GM12878 (cell line): Measurements from ENCODE around the gene NTRK3. TPM values are rescaled to one million over a fixed set of nuclear protein-coding genes. Genes with fewer than 3 reads are reported as not detected.

ENCODE experiments used
- ATAC-seq: fragments of 200-7000 bp; cut with Tn5 transposase; 3 replicates; pipeline ENCODE4 v1.9.1; 2020; ENCODE audit warnings: mild to moderate bottlenecking, moderate library complexity
- BruUV-seq: library from RNA; stranded (reverse); fragments of 400-500 nt; replicated peaks from 2 replicates; lab custom pipeline; 2021; lab: Mats Ljungman, UMichigan
- CTCF ChIA-PET: fragments of 300-600 bp; sonication (Branson Sonifier 250); formaldehyde crosslinking; extraction: SDS; loops from one replicate; lab custom pipeline; 2021; ENCODE audit warnings: inconsistent platforms; lab: Yijun Ruan, JAX
- POLR2A ChIA-PET: fragments of 350-600 bp; formaldehyde crosslinking; extraction: SDS; loops from one replicate; lab custom pipeline; 2021; ENCODE audit warnings: inconsistent platforms; lab: Charles Lee
- RAD21 ChIA-PET: fragments of 300-600 bp; sonication (Branson Sonifier 250); formaldehyde crosslinking; loops from one replicate; lab custom pipeline; 2023; ENCODE audit warnings: antibody characterized with exemption; ENCODE audit not compliant: unreplicated experiment; lab: Charles Lee
- SMC1A ChIA-PET: fragments of 300-600 bp; sonication (Branson Sonifier 250); formaldehyde crosslinking; loops from one replicate; lab custom pipeline; 2023; ENCODE audit not compliant: unreplicated experiment, uncharacterized antibody; lab: Charles Lee
- DNase-seq: peaks from one replicate; pipeline ENCODE4 v3.0.0-alpha.2; 2011; ENCODE audit warnings: low read depth, low spot score
- FAIRE-seq: peaks from 3 replicates; lab custom pipeline; 2011; peaks lifted over from hg19 to GRCh38; lab: Jason Lieb, UNC
- H2AFZ ChIP-seq: 2 replicates; pipeline ENCODE4 v1.6.0; 2011; ENCODE audit warnings: low read depth, low read length, control low read depth; ENCODE audit not compliant: control insufficient read depth
- H3K27ac ChIP-seq: 2 replicates; pipeline ENCODE4 v1.5.1; 2011; ENCODE audit warnings: control low read depth; ENCODE audit not compliant: control insufficient read depth, insufficient read depth
- H3K27me3 ChIP-seq, 2 experiments: replicated peaks in 1 of 2; 2 replicates each; pipeline versions ENCODE4 v1.6.0 to v1.6.1; 2011; ENCODE audit warnings: low read length in 1 of 2; ENCODE audit not compliant: control insufficient read depth in 2 of 2, insufficient read depth in 2 of 2
- H3K36me3 ChIP-seq, 2 experiments: 2 replicates each; pipeline ENCODE4 v1.5.1; 2011; ENCODE audit warnings: low read length in 1 of 2; ENCODE audit not compliant: control insufficient read depth in 2 of 2, insufficient read depth in 2 of 2
- H3K4me1 ChIP-seq: 2 replicates; pipeline ENCODE4 v1.6.1; 2011; ENCODE audit warnings: mild to moderate bottlenecking, low read length, moderate library complexity, mixed read lengths; ENCODE audit not compliant: control insufficient read depth, insufficient read depth
- H3K4me2 ChIP-seq: 2 replicates; pipeline ENCODE4 v1.6.0; 2011; ENCODE audit warnings: control low read depth; ENCODE audit not compliant: control insufficient read depth, insufficient read depth
- H3K4me3 ChIP-seq: fragments of 200-600 bp; sonication (generic); 2 replicates; pipeline ENCODE4 v1.5.1; 2016
- H3K79me2 ChIP-seq: 2 replicates; pipeline ENCODE4 v1.6.0; 2011; ENCODE audit warnings: low read length; ENCODE audit not compliant: control insufficient read depth, insufficient read depth
- H3K9ac ChIP-seq: 2 replicates; pipeline ENCODE4 v1.8.0; 2011; ENCODE audit warnings: low read length, control low read depth, mixed read lengths; ENCODE audit not compliant: control insufficient read depth, insufficient read depth
- H3K9me3 ChIP-seq: replicated peaks from 3 replicates; pipeline ENCODE4 v1.5.1; 2011; ENCODE audit warnings: mild to moderate bottlenecking, low read length; ENCODE audit not compliant: control insufficient read depth, insufficient read depth
- H4K20me1 ChIP-seq: 2 replicates; pipeline ENCODE4 v1.6.0; 2011; ENCODE audit not compliant: control insufficient read depth, insufficient read depth
- BRCA1 ChIP-seq: IDR thresholded peaks from 2 replicates; pipeline ENCODE4 v1.6.1; 2011; ENCODE audit warnings: low read depth, low read length, improper control_type of control experiment
- E2F8 ChIP-seq: fragments of 450-650 bp; IDR thresholded peaks from 2 replicates; pipeline ENCODE4 v1.6.1; 2018; ENCODE audit warnings: mild to moderate bottlenecking, low read depth, moderate library complexity; ENCODE audit not compliant: partially characterized antibody
- EZH2 ChIP-seq: IDR thresholded peaks from 2 replicates; pipeline ENCODE4 v1.6.1; 2012; ENCODE audit warnings: low read depth, mild to moderate bottlenecking, control low read depth, inconsistent platforms, low read length, borderline replicate concordance; ENCODE audit not compliant: control insufficient read depth
- FOXM1 ChIP-seq: IDR thresholded peaks from 2 replicates; pipeline ENCODE4 v1.6.1; 2012; ENCODE audit warnings: low read depth, mild to moderate bottlenecking, inconsistent platforms, low read length, moderate library complexity
- MTA3 ChIP-seq: IDR thresholded peaks from 2 replicates; pipeline ENCODE4 v1.6.1; 2012; ENCODE audit warnings: low read length, inconsistent platforms, borderline replicate concordance
- SIN3A ChIP-seq: IDR thresholded peaks from 2 replicates; pipeline ENCODE4 v1.6.1; 2012; ENCODE audit warnings: low read depth, low read length, improper control_type of control experiment
- SP1 ChIP-seq: IDR thresholded peaks from one replicate; pipeline ENCODE4 v1.6.1; 2011; ENCODE audit warnings: low read depth, low read length
- TARDBP ChIP-seq: IDR thresholded peaks from 2 replicates; pipeline ENCODE4 v1.6.1; 2016; ENCODE audit warnings: borderline replicate concordance
- WGBS: methylation state at CpG from one replicate; pipeline ENCODE4 v1.1.6; 2016; ENCODE audit warnings: low lambda C conversion rate; ENCODE audit not compliant: insufficient replicate concordance, insufficient coverage; ENCODE audit errors: missing lambda C conversion rate; 5-methylcytosine and 5-hydroxymethylcytosine counted together
- in situ Hi-C: fragments of 300-500 bp; cut with MboI; formaldehyde crosslinking; loops from 9 replicates; pipeline ENCODE4 v1.14.3; 2018; ENCODE audit warnings: mixed read lengths
- intact Hi-C: fragments of 100-400 bp; cut with micrococcal nuclease; formaldehyde crosslinking; loops from one replicate; pipeline ENCODE4 v1.14.2; 2022; ENCODE audit not compliant: unreplicated experiment
- polyA plus RNA-seq, 11 experiments: library from polyadenylated mRNA; depleted of rRNA in 4 of 11; unstranded in 6 of 11; stranded (reverse) in 5 of 11; fragments of >200 nt; fragmentation: Nextera tagmentation in 4 of 11; fragmentation: Illumina TruSeq in 1 of 11; extraction: Ambion mirVana in 4 of 11; extraction: Trizol in 1 of 11; gene quantifications; 1 replicate in 1 of 11; 2 replicates in 10 of 11; pipeline versions ENCODE4 v1.2.1 to v1.2.3, GENCODE V29; 2011 to 2016; ENCODE audit warnings: inconsistent platforms in 2 of 11, missing spikeins in 2 of 11, low read depth in 1 of 11
- total RNA-seq, 4 experiments: library from RNA; depleted of rRNA in 3 of 4; stranded (reverse); fragments of >200 nt in 3 of 4; fragmentation: Illumina TruSeq in 1 of 4; extraction: Trizol in 1 of 4; gene quantifications; 2 replicates each; pipeline versions ENCODE4 v1.2.1 to v1.2.3, GENCODE V29; 2013 to 2021

NTRK3 gene
- total and polyA plus RNA-seq, 10 of the 15 experiments (the other 5 are each of a cell fraction or from before 2014, with no cell fraction given): not detected

GRCh38 chr15:87848012-87848411 is 408.5 kb downstream of the NTRK3 start:
- TF ChIP-seq FOXM1: no peak
- TF ChIP-seq MTA3: no peak
- no peak for TF ChIP-seq E2F8
- no peak for TF ChIP-seq EZH2
- TF ChIP-seq BRCA1: no peak
- no peak for TF ChIP-seq TARDBP
- no peak for TF ChIP-seq SP1
- TF ChIP-seq SIN3A: no peak
- TF ChIP-seq, all 136 proteins: peak for 0
- intact Hi-C loops: no loop called here
- Histone ChIP-seq H3K36me3 (no peaks in the 10 kb centered on the region), H4K20me1 (no peaks in the 10 kb centered on the region), H3K4me3 (no peak overlapping the region), H3K27me3 (no peaks in the 10 kb centered on the region), H3K9ac (no peak overlapping the region), H3K79me2 (no peaks in the 10 kb centered on the region), H2AFZ (no peak overlapping the region), H3K4me2 (no peak overlapping the region), H3K27ac (no peak overlapping the region), H3K9me3 (no peaks in the 10 kb centered on the region), H3K4me1 (no peaks in the 10 kb centered on the region)
- POLR2A ChIA-PET: no interaction called here
- DNase-seq (no peak), FAIRE-seq (no peak), ATAC-seq (no peak)
- SMC1A ChIA-PET: no interaction called here
- CTCF ChIA-PET: no interaction called here
- BruUV-seq: no TSS peak
- in situ Hi-C loops: no loop called here
- WGBS: 0% methylated on average over 1 of the region's 1 CpG
- RAD21 ChIA-PET: no interaction called here
